ENCODE measurements around the gene MOBP.
"Not testable (repeated sequence)": the region's sequence is repeated elsewhere in the genome, so short reads cannot be mapped to it uniquely, and the experiment has no call there.

- not testable (repeated sequence) for TF ChIP-seq CTCF, POLR2AphosphoS5, POLR2A (IDR thresholded peaks at IDR 0.05)
Observed at GRCh38 chr3:39458579-39458978, 8.9 kb upstream of the MOBP start.
